ENCODE results near the gene HAAO. TPM values are rescaled to one million over a fixed set of nuclear protein-coding genes. Genes with fewer than 3 reads are reported as not detected.
A peak's percentile ranks its signal among the peaks of the same experiment; 100 is the strongest.

Gene HAAO
- total and polyA plus RNA-seq, 2 of the 13 experiments (the other 11 are each of a cell fraction or from before 2014, with no cell fraction given) = 36.1 to 42.7 TPM

DNA sequence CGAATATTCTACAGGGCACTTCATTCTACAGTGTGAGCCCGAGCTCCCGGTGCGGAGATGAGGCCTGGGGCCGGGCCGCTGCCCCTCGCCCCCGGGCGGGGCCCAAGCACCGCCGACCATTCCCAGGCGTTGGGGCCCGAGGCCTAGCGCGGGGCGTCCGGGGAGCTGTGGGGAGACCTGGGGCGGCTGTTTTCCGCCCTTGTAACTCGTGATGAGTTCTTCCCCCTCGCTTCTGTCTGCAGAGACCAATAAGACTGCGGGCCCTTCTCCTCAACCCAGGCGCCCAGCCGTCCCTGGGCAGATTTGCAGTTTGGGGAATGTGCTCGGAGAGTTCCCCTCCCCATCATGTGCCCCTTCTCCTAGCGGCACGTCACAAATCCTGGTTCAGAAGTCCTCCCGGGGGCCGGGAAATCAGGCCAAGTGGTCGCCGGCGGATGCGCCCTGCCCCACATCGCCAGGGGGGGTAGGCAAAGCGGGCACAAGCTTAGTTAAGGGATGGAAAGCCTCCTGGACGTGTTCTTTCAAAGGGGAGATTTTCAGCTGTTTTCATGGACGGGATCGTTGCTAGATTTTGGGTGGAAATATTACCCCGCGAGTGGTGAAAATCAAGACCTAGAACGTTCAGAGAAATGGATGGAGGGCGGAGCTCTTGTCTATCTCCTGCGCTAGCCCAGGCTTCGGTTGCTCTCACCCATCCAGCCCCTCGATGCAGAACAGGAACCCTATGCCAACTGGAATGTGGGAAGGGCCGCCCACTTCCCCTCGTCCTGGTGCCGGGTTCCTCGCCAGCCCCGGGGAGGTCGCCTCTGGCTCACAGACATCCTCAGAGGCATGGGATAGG, 18.8 kb upstream of the HAAO start (continued):
- TF ChIP-seq KDM4B (CRISPR knock-in tag; IDR thresholded peaks at IDR 0.05) (no peak), PLSCR1 (CRISPR knock-in tag; IDR thresholded peaks at IDR 0.05; ENCODE audit: borderline replicate concordance) (peak; percentile 46; the same call in 1 of the 2 replicates), ZNF562 (CRISPR knock-in tag; IDR thresholded peaks at IDR 0.05; ENCODE audit: borderline replicate concordance) (no peak), PHF21A (CRISPR knock-in tag; IDR thresholded peaks at IDR 0.05) (peak; percentile 19; the same call in 1 of the 2 replicates), ZSCAN9 (CRISPR knock-in tag; IDR thresholded peaks at IDR 0.05; ENCODE audit: borderline replicate concordance) (no peak), ZNF879 (CRISPR knock-in tag; IDR thresholded peaks at IDR 0.05) (0 out of 2 replicates have a peak, but pooled peaks have one; percentile 63), DNMT3B (CRISPR knock-in tag; conservative IDR thresholded peaks at IDR 0.05) (no peak), ZBTB44 (CRISPR knock-in tag; IDR thresholded peaks at IDR 0.05) (no peak), FLYWCH1 (CRISPR knock-in tag; IDR thresholded peaks at IDR 0.05) (no peak), SIN3A (IDR thresholded peaks at IDR 0.05; ENCODE audit: borderline replicate concordance, low read depth, low read length) (0 out of 2 replicates have a peak, but pooled peaks have one; percentile 5), TBP (CRISPR knock-in tag; IDR thresholded peaks at IDR 0.05) (no peak), SYNCRIP (IDR thresholded peaks at IDR 0.05; ENCODE audit: insufficient read depth, low read depth, low read length) (no peak), PRMT3 (CRISPR knock-in tag; IDR thresholded peaks at IDR 0.05; ENCODE audit: borderline replicate concordance, low read depth) (no peak), CENPX (CRISPR knock-in tag; IDR thresholded peaks at IDR 0.05) (no peak), ZFP62 (CRISPR knock-in tag; IDR thresholded peaks at IDR 0.05) (no peak), ZNF333 (CRISPR knock-in tag; IDR thresholded peaks at IDR 0.05; ENCODE audit: borderline replicate concordance) (no peak; the same call in 1 of the 2 replicates), RAD21 (CRISPR knock-in tag; IDR thresholded peaks at IDR 0.05) (no peak; the same call in 1 of the 2 replicates), NFYC (CRISPR knock-in tag; IDR thresholded peaks at IDR 0.05) (no peak), ELF4 (CRISPR knock-in tag; IDR thresholded peaks at IDR 0.05; ENCODE audit: borderline replicate concordance) (no peak), SALL2 (CRISPR knock-in tag; IDR thresholded peaks at IDR 0.05) (no peak), ZNF274 (CRISPR knock-in tag; IDR thresholded peaks at IDR 0.05) (no peak), ZNF772 (CRISPR knock-in tag; IDR thresholded peaks at IDR 0.05) (peak; percentile 77; the same call in 1 of the 2 replicates), CC2D1A (CRISPR knock-in tag; IDR thresholded peaks at IDR 0.05) (no peak), ARHGAP35 (CRISPR knock-in tag; IDR thresholded peaks at IDR 0.05; ENCODE audit: borderline replicate concordance) (no peak; the same call in 1 of the 2 replicates)
- TF ChIP-seq, protein P1, sequence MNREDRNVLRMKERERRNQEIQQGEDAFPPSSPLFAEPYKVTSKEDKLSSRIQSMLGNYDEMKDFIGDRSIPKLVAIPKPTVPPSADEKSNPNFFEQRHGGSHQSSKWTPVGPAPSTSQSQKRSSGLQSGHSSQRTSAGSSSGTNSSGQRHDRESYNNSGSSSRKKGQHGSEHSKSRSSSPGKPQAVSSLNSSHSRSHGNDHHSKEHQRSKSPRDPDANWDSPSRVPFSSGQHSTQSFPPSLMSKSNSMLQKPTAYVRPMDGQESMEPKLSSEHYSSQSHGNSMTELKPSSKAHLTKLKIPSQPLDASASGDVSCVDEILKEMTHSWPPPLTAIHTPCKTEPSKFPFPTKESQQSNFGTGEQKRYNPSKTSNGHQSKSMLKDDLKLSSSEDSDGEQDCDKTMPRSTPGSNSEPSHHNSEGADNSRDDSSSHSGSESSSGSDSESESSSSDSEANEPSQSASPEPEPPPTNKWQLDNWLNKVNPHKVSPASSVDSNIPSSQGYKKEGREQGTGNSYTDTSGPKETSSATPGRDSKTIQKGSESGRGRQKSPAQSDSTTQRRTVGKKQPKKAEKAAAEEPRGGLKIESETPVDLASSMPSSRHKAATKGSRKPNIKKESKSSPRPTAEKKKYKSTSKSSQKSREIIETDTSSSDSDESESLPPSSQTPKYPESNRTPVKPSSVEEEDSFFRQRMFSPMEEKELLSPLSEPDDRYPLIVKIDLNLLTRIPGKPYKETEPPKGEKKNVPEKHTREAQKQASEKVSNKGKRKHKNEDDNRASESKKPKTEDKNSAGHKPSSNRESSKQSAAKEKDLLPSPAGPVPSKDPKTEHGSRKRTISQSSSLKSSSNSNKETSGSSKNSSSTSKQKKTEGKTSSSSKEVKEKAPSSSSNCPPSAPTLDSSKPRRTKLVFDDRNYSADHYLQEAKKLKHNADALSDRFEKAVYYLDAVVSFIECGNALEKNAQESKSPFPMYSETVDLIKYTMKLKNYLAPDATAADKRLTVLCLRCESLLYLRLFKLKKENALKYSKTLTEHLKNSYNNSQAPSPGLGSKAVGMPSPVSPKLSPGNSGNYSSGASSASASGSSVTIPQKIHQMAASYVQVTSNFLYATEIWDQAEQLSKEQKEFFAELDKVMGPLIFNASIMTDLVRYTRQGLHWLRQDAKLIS (CRISPR knock-in tag; IDR thresholded peaks at IDR 0.05) = no peak
